ENCODE measurements around the gene ZBTB46.
"Not testable (repeated sequence)": the region's sequence is repeated elsewhere in the genome, so short reads cannot be mapped to it uniquely, and the experiment has no call there.

ZBTB46 gene, protein sequence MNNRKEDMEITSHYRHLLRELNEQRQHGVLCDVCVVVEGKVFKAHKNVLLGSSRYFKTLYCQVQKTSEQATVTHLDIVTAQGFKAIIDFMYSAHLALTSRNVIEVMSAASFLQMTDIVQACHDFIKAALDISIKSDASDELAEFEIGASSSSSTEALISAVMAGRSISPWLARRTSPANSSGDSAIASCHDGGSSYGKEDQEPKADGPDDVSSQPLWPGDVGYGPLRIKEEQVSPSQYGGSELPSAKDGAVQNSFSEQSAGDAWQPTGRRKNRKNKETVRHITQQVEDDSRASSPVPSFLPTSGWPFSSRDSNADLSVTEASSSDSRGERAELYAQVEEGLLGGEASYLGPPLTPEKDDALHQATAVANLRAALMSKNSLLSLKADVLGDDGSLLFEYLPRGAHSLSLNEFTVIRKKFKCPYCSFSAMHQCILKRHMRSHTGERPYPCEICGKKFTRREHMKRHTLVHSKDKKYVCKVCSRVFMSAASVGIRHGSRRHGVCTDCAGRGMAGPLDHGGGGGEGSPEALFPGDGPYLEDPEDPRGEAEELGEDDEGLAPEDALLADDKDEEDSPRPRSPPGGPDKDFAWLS

DNA sequence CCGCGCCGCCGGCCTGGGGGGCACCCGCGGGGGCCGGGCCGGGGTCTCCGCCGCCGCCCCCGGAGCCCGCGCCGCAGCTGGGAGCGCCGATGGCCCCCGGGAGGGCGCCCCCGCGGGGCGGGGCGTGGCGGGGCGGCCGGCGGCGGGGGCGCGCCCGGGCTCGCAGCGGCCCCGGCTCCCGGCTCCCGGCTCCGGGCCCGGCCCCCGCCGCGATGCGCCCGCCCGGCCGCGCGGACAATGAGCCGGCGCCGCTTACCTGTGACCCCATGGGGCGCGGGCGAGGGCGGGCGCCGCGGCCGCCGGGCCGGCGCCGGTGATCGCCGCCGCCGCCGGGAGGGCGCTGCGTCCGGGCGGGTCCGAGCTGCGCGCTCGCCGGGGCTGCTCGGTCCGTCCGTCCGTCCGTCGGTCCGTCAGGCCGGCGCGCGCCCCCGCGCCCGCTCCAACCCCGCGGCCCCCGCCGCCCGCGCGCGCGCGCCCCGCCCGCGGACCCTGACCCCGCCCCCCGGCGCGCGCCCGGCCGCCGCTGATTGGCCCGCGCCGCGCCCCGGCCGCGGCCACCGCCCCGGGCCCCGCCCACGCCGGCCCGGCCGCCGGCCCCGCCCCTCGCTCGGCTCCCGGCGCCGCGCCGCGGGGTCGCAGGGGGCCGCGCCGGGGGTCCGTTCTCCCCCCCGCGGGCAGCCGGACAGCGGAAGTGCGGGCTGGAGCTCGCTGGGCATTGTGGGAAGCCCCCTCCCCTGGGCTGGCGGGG is at the start of gene ZBTB46:
ZBTB46 (minus strand) TSS at position 424 of the 748 bp plus-strand sequence. CDS start 40,507 bp downstream, outside the sequence.
- DNase-seq = no peak

DNA sequence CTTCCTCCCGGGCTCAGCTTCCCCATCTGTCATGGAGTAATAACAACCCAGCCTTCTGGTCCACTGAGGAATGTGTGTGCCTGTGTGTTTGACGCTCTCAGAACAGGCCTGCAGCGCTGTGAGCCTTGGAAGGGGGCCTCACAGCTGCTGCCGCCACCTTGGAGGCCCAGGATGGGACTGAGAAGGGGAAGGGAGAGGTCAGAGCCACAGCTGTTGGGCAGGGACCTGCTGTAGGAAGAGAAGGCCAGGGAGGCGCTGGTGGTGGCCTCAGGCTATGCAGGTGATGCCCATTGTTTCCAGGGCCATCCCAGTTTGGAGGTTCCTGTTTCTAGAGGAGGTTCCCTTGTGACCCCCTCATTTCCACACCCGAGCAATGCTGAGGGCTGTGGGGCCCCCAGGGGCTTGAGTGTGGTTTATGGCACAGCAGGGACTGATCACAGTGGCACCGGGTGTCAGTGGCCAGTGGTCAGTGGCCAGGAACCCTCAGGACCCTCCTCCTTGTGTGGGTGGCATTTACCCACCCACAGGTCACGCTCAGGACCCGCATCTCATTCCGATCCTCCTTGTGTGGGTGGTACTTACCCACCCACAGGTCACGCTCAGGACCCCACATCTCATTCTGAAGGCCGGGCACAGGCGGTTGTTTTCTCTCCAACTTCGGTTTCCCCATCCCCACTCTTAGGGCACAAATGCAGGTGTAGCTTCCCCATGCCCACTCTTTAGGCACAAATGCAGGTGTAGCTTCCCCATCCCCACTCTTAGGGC is 48.0 kb upstream of the ZBTB46 start:
- DNase-seq = no peak

DNA sequence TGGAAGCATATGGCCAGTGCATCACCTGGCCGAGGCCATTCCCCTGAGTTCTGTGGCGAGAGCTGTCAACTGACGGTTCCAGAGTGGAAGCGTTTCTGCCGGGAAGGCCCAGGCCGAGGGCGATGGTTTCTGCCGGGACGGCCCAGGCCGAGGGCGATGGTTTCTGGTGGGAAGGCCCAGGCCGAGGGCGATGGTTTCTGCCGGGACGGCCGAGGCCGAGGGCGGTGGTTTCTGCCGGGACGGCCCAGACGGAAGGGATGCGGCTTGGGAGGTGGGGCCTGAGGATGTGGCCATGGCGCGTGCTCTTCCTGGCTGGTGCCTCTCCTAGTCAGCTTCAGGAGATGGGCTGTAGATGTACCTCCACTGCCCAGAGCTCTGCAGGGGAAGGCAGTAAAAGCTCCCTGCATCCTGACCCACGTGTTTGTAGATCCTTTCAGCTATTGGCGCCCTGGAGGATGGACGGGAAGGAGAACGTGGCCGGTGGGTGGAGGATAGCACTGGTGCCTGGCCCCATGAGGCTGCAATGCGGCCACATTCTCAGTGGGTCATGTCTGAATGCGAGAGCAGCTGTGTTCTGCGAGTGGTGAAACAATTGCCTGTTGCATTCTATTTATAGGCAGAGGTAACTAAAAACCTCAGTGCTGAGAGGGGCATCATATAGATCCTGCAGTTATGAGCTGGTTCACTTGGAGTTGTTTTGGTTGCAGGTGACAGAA is 46.8 kb upstream of the ZBTB46 start:
- no peak for DNase-seq

DNA sequence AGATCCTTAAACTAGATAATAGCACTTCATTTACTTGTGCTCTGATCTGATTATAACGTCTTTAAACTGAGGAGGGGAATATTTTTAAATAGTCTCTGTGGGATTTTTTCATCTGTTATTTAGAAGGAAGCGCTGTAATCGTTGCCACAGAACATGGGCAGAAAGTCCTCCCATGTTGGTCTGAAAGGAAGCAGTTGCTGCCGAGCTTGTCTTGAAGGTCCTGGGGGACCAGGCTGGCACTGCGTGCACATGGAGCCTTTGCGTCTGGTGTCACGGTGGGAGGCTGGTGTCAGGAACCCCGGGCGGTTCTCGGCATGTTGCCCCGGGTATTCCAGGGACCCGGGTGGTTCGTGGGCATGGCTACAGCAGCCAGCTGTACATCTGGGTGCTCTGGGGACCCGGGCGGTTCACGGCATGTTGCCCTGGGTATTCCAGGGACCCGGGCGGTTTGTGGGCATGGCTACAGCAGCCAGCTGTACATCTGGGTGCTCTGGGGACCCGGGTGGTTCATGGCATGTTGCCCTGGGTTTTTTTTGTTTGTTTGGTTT is 45.5 kb upstream of the ZBTB46 start:
- no peak for DNase-seq

DNA sequence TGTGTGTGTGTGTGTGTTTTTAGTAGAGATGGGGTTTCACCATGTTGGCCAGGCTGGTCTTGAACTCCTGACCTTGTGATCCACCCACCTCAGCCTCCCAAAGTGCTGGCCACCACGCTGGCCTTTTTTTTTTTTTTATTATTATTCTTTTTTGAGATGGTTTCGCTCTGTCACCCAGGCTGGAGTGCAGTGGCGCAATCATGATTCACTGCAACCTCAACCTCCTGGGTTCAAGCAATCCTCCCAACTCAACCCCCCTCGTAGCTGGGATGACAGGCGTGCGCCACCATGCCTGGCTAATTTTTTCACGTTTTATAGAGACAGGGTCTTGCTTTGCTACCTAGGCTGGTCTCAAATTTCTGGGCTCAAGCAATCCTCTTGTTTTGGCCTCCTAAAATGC is 43.2 kb upstream of the ZBTB46 start:
- DNase-seq = not testable (repeated sequence)

DNA sequence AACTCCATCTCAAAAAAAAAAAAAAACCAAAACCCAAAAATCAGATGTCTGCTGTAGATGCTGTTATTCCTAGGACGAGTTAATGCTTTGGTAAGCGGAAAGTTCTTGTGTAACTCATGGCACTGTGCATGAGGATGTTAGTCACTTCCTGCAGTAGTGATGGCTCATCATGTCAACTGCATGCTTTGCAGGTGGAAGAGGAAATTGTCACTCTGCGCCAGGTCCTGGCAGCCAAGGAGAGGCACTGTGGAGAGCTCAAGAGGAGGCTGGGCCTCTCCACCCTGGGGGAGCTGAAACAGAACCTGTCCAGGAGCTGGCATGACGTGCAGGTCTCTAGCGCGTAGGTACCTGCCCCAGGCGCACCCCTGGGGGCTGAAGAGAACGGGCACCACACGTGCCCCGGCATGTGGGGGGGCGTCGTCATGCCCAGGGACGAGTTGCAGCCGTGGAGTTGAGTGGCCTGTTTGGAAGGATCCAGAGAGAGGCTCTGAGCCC is 42.5 kb upstream of the ZBTB46 start:
- DNase-seq = no peak

DNA sequence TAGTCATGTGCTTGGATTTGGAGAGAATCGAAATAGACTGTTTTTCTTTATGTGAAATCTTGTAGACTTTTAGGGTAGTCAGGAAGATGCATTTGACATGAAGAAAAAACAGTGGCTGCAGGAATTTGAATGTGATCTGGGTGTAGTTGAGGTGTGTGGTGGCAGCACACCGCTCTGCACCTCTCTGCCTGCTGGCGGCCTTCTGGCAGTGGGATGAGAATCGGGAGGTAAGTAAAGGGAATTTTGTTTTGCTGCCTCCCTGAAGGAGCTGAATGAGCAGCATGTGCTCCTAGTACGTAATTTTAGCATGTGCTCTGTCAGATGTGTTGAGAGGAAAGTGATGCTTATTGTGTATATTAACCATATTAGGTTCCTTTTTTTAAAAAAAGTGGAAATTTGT is 37.2 kb upstream of the ZBTB46 start:
- DNase-seq = no peak

DNA sequence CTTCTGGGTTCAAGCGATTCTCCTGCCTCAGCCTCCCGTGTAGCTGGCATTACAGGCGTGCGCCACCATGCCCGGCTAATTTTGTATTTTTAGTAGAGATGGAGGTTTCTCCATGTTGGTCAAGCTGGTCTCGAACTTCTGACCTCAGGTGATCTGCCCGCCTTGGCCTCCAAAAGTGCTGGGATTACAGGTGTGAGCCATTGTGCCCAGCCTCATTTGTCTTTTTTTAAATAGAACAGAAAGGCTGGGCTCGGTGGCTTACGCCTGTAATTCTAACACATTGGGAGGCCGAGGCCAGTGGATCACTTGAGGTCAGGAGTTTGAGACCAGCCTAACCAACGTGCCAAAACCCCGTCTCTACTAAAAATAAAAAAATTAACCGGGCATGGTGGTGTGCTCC is 36.0 kb upstream of the ZBTB46 start:
- not testable (repeated sequence) for DNase-seq

DNA sequence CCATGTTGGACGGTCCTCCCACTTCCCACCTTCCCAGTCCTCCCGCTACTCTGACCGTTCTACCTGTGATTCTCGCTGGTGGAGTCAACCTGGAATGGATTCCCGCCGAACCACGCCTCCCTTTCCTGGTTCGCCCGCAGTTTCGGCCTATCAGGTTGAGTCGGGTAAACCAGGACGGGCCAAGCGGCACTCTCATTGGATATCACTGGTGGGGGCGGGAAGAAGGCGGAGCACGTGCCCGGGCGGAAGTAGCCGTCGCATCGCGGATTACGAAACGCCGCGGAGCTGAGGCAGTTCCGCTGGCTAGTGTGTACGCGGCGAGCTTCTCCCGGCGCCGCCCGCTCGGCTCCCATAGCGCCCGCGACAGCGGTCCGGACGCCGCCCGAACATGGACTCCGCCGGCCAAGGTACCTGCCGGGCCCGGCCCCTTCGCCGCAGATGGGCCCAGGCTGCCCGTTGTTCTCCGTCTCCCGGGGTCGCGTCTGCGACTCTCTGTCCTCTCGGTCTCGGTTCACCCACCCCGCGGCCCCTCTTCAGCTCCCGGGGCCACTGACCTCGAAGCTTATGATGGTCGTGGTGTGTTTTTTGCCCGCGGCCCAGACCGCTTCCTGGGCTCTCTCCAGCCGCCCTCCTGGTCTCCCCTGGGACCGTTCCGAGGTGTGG is 34.0 kb upstream of the ZBTB46 start, which contains the start of gene TPD52L2:
TPD52L2 (plus strand) TSS at position 293 of the 663 bp plus-strand sequence; CDS start at position 389, 96 bp downstream.
- peak; percentile 99 for DNase-seq

DNA sequence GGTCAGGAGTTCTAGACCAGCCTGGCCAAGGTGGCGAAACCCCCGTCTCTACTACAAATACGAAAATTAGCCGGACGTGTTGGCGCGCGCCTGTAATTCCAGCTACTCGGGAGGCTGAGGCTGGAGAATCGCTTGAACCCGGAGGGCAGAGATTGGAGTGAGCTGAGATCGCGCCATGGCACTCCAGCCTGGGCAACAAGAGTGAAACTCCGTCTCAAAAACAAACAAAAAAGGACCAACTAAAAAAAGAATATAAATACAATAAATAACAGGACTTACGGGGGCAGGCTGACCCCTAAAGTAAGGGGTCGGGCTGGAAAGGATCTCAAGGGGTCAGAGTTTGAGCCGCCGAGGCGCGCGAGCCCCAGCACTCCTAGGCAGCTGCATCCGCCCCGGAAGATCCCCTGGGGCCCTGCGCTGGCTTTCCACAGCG is 33.5 kb upstream of the ZBTB46 start:
- DNase-seq = no peak

DNA sequence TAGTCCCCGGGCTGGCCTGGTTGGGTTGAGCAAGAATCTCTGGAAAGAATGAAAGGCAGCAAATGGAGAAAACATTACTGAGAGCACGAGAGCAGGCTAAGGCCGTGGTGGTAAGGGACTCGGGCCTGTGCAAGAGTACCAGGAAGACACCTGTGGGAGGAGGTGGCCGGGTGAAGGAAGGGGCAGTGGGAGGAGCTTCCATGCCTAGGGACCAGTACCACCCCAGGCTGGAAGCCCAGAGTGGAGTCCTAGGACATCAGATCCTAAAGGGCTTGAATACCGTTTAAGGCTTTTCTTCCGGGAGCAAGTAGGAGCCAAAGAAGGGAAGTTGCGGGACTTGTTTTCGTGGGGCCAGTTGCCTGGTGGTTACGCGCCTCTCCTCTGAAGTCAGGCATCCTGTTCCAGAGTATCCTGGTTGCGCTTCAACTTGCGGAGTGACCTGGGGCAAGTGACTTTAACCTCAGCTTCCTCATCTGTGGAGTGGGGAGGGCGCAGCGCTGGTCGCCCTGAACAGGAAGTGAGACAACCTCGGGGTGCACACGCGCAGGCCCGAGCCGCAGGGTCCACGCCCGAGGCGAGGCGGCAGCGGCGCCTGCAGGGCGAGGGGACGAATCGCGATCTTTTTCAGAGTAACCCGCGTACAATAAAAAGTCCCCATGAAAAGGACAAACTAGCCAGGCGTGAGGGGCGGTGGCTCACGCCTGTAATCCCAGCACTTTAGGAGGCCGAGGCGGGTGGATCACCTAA is 32.9 kb upstream of the ZBTB46 start:
- DNase-seq = peak; percentile 62

DNA sequence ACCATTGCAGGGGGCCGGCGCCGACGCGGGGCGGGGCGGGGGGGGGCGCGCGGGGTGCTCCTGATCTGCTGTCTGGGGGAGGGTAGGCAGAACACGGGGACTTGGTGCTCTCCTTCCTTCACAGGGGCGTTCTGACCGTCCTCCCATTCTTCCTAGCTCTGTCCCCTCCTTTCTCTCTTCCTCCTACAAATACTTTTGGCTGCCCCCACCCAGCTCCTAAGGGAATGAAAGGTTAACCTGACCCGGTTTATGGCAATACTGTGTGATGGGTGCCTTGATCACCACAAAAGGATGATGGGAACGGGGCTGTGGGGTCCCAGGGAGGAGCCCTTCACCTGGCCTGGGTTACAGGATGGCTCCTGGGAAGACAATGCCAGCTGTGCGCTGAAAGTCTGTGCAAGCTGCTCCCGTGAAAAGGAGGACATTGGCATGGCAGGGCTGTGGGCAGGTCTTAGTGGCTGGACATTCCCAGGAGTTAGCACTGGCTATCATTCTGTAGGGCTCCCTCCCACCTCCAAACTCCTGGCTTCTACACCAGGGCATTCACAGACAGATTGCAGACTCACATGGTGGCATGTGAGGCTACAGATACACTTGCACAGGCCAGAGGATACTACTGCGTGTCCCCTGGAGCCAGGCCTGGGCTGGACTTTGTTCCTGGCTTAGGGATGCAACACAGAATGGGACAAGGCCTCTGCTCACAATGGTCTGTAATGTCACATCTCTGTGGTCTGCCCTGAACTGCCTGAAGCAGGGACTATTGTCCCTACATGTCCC is 32.1 kb upstream of the ZBTB46 start:
- DNase-seq = no peak

DNA sequence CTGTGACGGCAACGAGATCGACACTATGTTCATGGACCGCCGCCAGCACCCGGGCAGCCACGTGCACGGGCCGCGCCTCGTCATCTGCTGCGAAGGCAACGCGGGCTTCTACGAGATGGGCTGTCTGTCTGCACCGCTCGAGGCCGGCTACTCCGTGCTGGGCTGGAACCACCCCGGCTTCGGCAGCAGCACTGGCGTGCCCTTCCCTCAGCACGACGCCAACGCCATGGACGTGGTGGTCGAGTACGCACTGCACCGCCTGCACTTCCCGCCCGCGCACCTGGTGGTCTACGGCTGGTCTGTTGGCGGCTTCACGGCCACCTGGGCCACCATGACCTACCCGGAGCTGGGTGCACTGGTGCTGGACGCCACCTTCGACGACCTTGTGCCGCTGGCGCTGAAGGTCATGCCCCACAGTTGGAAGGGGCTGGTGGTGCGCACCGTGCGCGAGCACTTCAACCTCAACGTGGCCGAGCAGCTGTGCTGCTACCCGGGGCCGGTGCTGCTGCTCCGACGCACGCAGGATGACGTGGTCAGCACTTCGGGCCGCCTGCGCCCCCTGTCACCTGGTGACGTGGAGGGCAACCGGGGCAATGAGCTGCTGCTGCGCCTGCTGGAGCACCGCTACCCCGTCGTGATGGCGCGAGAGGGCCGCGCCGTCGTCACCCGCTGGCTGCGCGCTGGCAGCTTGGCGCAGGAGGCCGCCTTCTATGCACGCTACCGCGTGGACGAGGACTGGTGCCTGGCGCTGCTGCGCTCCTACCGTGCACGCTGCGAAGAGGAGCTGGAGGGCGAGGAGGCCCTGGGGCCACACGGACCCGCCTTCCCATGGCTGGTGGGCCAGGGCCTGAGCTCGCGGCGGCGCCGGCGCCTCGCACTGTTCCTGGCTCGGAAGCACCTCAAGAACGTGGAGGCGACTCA is 31.2 kb upstream of the ZBTB46 start:
- no peak for DNase-seq

DNA sequence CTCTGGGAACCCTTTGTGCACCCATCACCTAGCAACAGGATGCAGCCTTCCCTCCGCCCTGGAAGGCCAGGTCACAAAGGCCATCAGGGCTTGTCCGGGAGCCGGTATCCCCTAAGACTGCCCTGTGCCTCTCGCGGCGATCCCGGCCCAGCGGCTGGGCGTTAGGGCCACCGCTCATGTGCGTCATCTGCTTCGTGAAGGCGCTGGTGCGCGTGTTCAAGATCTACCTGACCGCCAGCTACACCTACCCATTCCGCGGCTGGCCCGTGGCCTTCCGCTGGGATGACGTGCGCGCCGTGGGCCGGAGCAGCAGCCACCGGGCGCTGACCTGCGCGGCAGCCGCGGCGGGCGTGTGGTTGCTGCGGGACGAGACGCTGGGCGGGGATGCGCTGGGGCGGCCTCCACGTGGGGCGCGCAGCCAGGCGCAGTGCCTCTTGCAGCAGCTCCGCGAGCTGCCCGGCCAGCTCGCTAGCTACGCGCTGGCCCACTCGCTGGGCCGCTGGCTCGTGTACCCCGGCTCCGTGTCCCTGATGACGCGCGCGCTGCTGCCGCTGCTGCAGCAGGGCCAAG is 30.4 kb upstream of the ZBTB46 start, which contains the start of gene ABHD16B:
ABHD16B (plus strand) TSS at position 134 of the 570 bp plus-strand sequence; CDS start at position 177, 43 bp downstream.
- DNase-seq = no peak

DNA sequence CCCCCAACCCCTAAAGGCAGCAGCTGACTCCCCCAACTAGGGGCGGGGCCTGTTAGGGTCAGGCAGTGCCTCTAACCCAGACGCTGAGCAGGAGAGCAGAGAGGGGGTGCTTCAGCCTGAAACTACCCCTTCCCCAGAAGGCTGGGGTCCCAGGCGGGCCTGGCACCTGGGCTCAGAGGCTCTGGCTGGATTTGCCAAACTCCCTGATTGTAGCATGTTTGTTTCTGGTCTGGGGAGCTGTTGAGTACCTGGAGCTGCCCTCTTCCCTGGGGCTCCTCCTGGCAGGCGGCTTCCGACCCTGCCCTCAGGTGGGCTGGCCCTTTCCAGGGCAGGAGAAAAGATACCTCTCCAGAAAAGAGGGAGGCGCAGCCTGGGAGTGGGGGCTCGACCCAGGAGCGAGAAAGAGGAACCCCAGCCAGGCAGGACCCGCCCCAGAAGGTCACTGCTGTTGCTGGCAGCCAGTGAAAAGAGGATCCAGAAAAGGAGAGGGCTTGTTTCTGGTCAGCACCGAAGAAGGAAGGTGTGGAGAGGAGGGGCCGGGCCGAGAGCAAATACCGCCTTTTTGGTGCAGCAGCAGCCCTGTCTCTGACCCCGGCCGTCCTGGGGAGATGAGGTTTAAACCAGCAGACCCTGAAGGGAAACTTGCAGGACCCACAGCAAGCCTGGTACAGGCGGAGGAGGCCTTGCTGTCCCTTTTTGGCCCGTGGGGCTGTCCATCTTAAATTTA is 29.4 kb upstream of the ZBTB46 start:
- no peak for DNase-seq

DNA sequence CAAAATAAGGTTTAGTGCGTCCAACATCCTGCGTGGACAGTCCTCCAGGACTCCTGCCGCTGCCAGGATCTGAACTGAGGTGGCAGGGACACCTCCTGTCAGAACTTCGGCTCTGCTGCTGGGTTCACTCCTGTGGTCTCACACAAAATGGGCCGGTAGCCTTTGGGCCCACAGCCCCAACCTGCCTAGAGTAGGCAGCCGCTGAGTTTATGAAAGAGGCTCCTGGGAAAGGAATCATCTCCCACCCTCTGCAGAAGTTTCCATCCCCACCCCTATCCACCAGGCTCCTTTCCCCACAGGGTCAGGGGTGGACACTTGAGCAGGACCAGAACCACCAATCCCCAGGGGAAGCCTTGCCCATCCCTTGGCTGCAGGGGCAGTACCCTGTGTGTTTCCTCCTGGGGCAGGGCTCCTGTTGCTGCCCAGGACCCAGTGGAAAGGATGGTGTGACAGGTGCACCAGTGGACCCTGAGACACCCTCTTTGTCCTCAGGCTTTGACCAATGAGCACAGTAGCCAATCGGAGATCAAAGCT is 28.2 kb upstream of the ZBTB46 start:
- DNase-seq = no peak
